H1 (cell line): ENCODE results near the gene MYBPH. TPM values are rescaled to one million over a fixed set of nuclear protein-coding genes. Genes with fewer than 3 reads are reported as not detected.

Source experiments
- CTCF ChIA-PET: fragments of 300-600 bp; sonication (Branson Sonifier 250); formaldehyde crosslinking; loops from one replicate; lab custom pipeline; 2021; ENCODE audit not compliant: partially characterized antibody; lab: Charles Lee
- POLR2A ChIA-PET: fragments of 300-600 bp; sonication (Branson Sonifier 250); formaldehyde crosslinking; loops from one replicate; lab custom pipeline; 2021; ENCODE audit warnings: inconsistent platforms; ENCODE audit not compliant: partially characterized antibody; lab: Charles Lee
- DNase-seq, 2 experiments: peaks; one replicate each; pipeline versions ENCODE4 v3.0.0 to v3.0.0-alpha.2; 2010 to 2022; ENCODE audit warnings: low spot score in 2 of 2, low read depth in 1 of 2, mixed read lengths in 1 of 2
- FAIRE-seq: peaks from 2 replicates; lab custom pipeline; 2011; peaks lifted over from hg19 to GRCh38; lab: Jason Lieb, UNC
- H2AFZ ChIP-seq: 2 replicates; pipeline ENCODE4 v1.8.1; 2012; ENCODE audit warnings: low read length, inconsistent platforms
- H2AK5ac ChIP-seq: 2 replicates; pipeline ENCODE4 v1.6.1; 2013; ENCODE audit warnings: low read depth, low read length
- H2BK120ac ChIP-seq: replicated peaks from 2 replicates; pipeline ENCODE3; 2013; ENCODE audit warnings: low read depth, low read length, inconsistent platforms
- H2BK12ac ChIP-seq: 2 replicates; pipeline ENCODE4 v1.6.1; 2013; ENCODE audit warnings: low read depth, low read length
- H2BK15ac ChIP-seq: 2 replicates; pipeline ENCODE4 v1.6.1; 2013; ENCODE audit warnings: low read length
- H2BK20ac ChIP-seq: 2 replicates; pipeline ENCODE4 v1.6.1; 2013; ENCODE audit warnings: low read length
- H2BK5ac ChIP-seq: 2 replicates; pipeline ENCODE4 v1.6.1; 2013; ENCODE audit warnings: low read depth, low read length
- H3K14ac ChIP-seq: 2 replicates; pipeline ENCODE4 v1.6.1; 2013; ENCODE audit warnings: inconsistent platforms; ENCODE audit not compliant: insufficient read length
- H3K18ac ChIP-seq: 2 replicates; pipeline ENCODE4 v1.6.1; 2013; ENCODE audit warnings: low read length; ENCODE audit errors: extremely low read depth
- H3K23ac ChIP-seq: 2 replicates; pipeline ENCODE4 v1.6.1; 2013; ENCODE audit warnings: inconsistent platforms; ENCODE audit not compliant: insufficient read length
- H3K23me2 ChIP-seq: 2 replicates; pipeline ENCODE4 v1.6.1; 2013; ENCODE audit warnings: low read depth, low read length
- H3K27ac ChIP-seq: 2 replicates; pipeline ENCODE4 v1.6.1; 2011; ENCODE audit warnings: low read depth, low read length, inconsistent platforms
- H3K27me3 ChIP-seq, 4 experiments: replicated peaks in 1 of 4; 1 replicate in 1 of 4; 2 replicates in 3 of 4; pipeline versions ENCODE4 v1.6.1 to v1.8.1; 2011 to 2013; ENCODE audit warnings: low read length in 3 of 4, mild to moderate bottlenecking in 3 of 4, inconsistent platforms in 2 of 4, mixed read lengths in 2 of 4, moderate library complexity in 1 of 4; ENCODE audit not compliant: control insufficient read depth in 3 of 4, insufficient read depth in 3 of 4; ENCODE audit errors: extremely low read depth in 1 of 4
- H3K36me3 ChIP-seq, 4 experiments: 2 replicates each; pipeline versions ENCODE4 v1.6.1 to v1.8.1; 2011 to 2013; ENCODE audit warnings: mild to moderate bottlenecking in 4 of 4, low read length in 3 of 4, moderate library complexity in 2 of 4, control low read depth in 1 of 4, inconsistent platforms in 1 of 4; ENCODE audit not compliant: insufficient read depth in 4 of 4, control insufficient read depth in 2 of 4
- H3K4ac ChIP-seq: replicated peaks from 2 replicates; pipeline ENCODE3; 2013; ENCODE audit warnings: low read length, low read depth, mixed read lengths, inconsistent platforms; ENCODE audit not compliant: insufficient read length
- H3K4me1 ChIP-seq, 4 experiments: replicated peaks in 1 of 4; 1 replicate in 1 of 4; 2 replicates in 3 of 4; pipeline versions ENCODE4 v1.6.1 to v1.8.1; 2011 to 2013; ENCODE audit warnings: low read length in 3 of 4, inconsistent platforms in 2 of 4, mixed read lengths in 1 of 4; ENCODE audit not compliant: insufficient read depth in 4 of 4, control insufficient read depth in 3 of 4
- H3K4me2 ChIP-seq, 2 experiments: 2 replicates each; pipeline versions ENCODE4 v1.6.1 to v1.8.1; 2011 to 2013; ENCODE audit warnings: low read depth in 2 of 2, low read length in 2 of 2, control low read depth in 1 of 2, inconsistent platforms in 1 of 2, mild to moderate bottlenecking in 1 of 2; ENCODE audit not compliant: insufficient read depth in 1 of 2
- H3K4me3 ChIP-seq, 4 experiments: fragments of 200-600, 300-600 bp in 1 of 4; sonication (generic), shearing (Covaris generic), sonication (Bioruptor Twin) in 1 of 4; 2 replicates each; pipeline versions ENCODE4 v1.5.1 to v1.8.1; 2011 to 2016; ENCODE audit warnings: low read length in 4 of 4, low read depth in 3 of 4, control low read depth in 2 of 4, inconsistent platforms in 2 of 4, mild to moderate bottlenecking in 2 of 4, mixed read lengths in 1 of 4, moderate library complexity in 1 of 4; ENCODE audit not compliant: insufficient read depth in 2 of 4; ENCODE audit errors: extremely low read depth in 1 of 4
- H3K56ac ChIP-seq: replicated peaks from 2 replicates; pipeline ENCODE3; 2013; ENCODE audit warnings: low read depth, mild to moderate bottlenecking, mixed read lengths, low read length, inconsistent platforms; ENCODE audit not compliant: insufficient read length
- H3K79me1 ChIP-seq: 2 replicates; pipeline ENCODE4 v1.6.1; 2013; ENCODE audit warnings: low read depth, low read length, control low read depth
- H3K79me2 ChIP-seq, 2 experiments: 2 replicates each; pipeline versions ENCODE4 v1.6.1 to v1.8.1; 2012 to 2013; ENCODE audit warnings: low read length in 2 of 2, mild to moderate bottlenecking in 2 of 2, inconsistent platforms in 1 of 2; ENCODE audit not compliant: insufficient read depth in 2 of 2, control insufficient read depth in 1 of 2
- H3K9ac ChIP-seq, 4 experiments: replicated peaks in 1 of 4; 1 replicate in 1 of 4; 2 replicates in 3 of 4; pipeline versions ENCODE4 v1.6.1 to v1.8.1; 2011 to 2013; ENCODE audit warnings: low read depth in 3 of 4, low read length in 3 of 4, control low read depth in 2 of 4, mild to moderate bottlenecking in 2 of 4, moderate library complexity in 2 of 4, inconsistent platforms in 1 of 4; ENCODE audit errors: extremely low read depth in 1 of 4
- H3K9me3 ChIP-seq, 2 experiments: 2 replicates each; pipeline versions ENCODE4 v1.6.1 to v1.8.1; 2012 to 2013; ENCODE audit warnings: mild to moderate bottlenecking in 2 of 2, moderate library complexity in 2 of 2, control low read depth in 1 of 2, inconsistent platforms in 1 of 2, low read depth in 1 of 2, low read length in 1 of 2, mixed read lengths in 1 of 2; ENCODE audit not compliant: insufficient read depth in 2 of 2
- H4K20me1 ChIP-seq, 2 experiments: replicated peaks in 1 of 2; 2 replicates each; pipeline versions ENCODE3 to v1.8.1; 2011 to 2013; ENCODE audit warnings: inconsistent platforms in 2 of 2, low read length in 2 of 2, mild to moderate bottlenecking in 1 of 2; ENCODE audit not compliant: insufficient read depth in 2 of 2, control insufficient read depth in 1 of 2
- H4K5ac ChIP-seq: 2 replicates; pipeline ENCODE4 v1.6.1; 2013; ENCODE audit warnings: low read length, low read depth, mixed read lengths, inconsistent platforms; ENCODE audit not compliant: insufficient read length
- H4K8ac ChIP-seq: 2 replicates; pipeline ENCODE4 v1.8.0; 2013; ENCODE audit warnings: mild to moderate bottlenecking, moderate library complexity, low read length, inconsistent platforms; ENCODE audit not compliant: insufficient read depth; ENCODE audit errors: extremely low read depth
- H4K91ac ChIP-seq: replicated peaks from 2 replicates; pipeline ENCODE3; 2013; ENCODE audit warnings: low read length, mixed read lengths, inconsistent platforms; ENCODE audit not compliant: insufficient read length
- ATF2 ChIP-seq: IDR thresholded peaks from 2 replicates; pipeline ENCODE4 v1.6.1; 2012; ENCODE audit warnings: low read length, inconsistent platforms
- BACH1 ChIP-seq: IDR thresholded peaks from 2 replicates; pipeline ENCODE4 v1.6.1; 2012; ENCODE audit warnings: low read length, improper control_type of control experiment
- CHD2 ChIP-seq: IDR thresholded peaks from 2 replicates; pipeline ENCODE4 v1.6.1; 2012; ENCODE audit warnings: low read length, improper control_type of control experiment
- EZH2 ChIP-seq: fragments of 200-600 bp; sonication (generic); IDR thresholded peaks from 2 replicates; pipeline ENCODE4 v1.7.1; 2012; ENCODE audit warnings: low read depth, mild to moderate bottlenecking, moderate library complexity, low read length, inconsistent platforms; ENCODE audit not compliant: severe bottlenecking
- GTF2F1 ChIP-seq: IDR thresholded peaks from 2 replicates; pipeline ENCODE4 v1.6.1; 2012; ENCODE audit warnings: low read depth, low read length, improper control_type of control experiment, borderline replicate concordance
- JUND ChIP-seq: IDR thresholded peaks from 2 replicates; pipeline ENCODE4 v1.6.1; 2011; ENCODE audit warnings: mild to moderate bottlenecking, improper control_type of control experiment, low read length
- KDM4A ChIP-seq: IDR thresholded peaks from one replicate; pipeline ENCODE4 v1.7.1; 2012; ENCODE audit warnings: low read depth, mild to moderate bottlenecking, moderate library complexity, low read length, inconsistent platforms; ENCODE audit not compliant: severe bottlenecking
- MAX ChIP-seq: IDR thresholded peaks from 2 replicates; pipeline ENCODE4 v1.6.1; 2012; ENCODE audit warnings: inconsistent platforms
- POLR2A ChIP-seq, 2 experiments: IDR thresholded peaks; 1 replicate in 1 of 2; 2 replicates in 1 of 2; pipeline ENCODE4 v1.6.1; 2011; ENCODE audit warnings: low read depth in 2 of 2, low read length in 2 of 2, mild to moderate bottlenecking in 2 of 2; ENCODE audit errors: control extremely low read depth in 1 of 2
- TBP ChIP-seq: IDR thresholded peaks from 2 replicates; pipeline ENCODE4 v1.6.1; 2011; ENCODE audit warnings: low read depth, low read length, improper control_type of control experiment
- WGBS, 2 experiments: shearing (Covaris generic) in 1 of 2; methylation state at CpG; one replicate each; pipeline versions ENCODE4 v1.1.6 to v1.1.7; 2013 to 2015; ENCODE audit warnings: low lambda C conversion rate in 2 of 2, mixed read lengths in 2 of 2, inconsistent platforms in 1 of 2, low coverage in 1 of 2, missing lambda C conversion rate in 1 of 2; ENCODE audit not compliant: insufficient replicate concordance in 2 of 2, insufficient coverage in 1 of 2, insufficient read length in 1 of 2; ENCODE audit errors: extremely low coverage in 1 of 2, missing lambda C conversion rate in 1 of 2; 5-methylcytosine and 5-hydroxymethylcytosine counted together
- polyA plus RNA-seq, 7 experiments: library from polyadenylated mRNA; depleted of rRNA in 3 of 7; stranded (reverse) in 5 of 7; unstranded in 2 of 7; fragments of >200 nt in 5 of 7; fragments of 200-250 nt in 2 of 7; gene quantifications; 1 replicate in 5 of 7; 2 replicates in 1 of 7; 4 replicates in 1 of 7; pipeline versions ENCODE4 v1.2.1 to v1.2.3, GENCODE V29; 2011 to 2013; ENCODE audit warnings: missing spikeins in 2 of 7, mixed read lengths in 2 of 7
- total RNA-seq: library from RNA; stranded (reverse); fragmentation: NEBNext Ultra II Directional; extraction: Animal tissue kit (Norgen Biotek cat#: 25700); gene quantifications from 2 replicates; pipeline ENCODE4 v1.2.1, GENCODE V29; 2021

MYBPH gene
- total and polyA plus RNA-seq, 2 of the 8 experiments (the other 6 are each of a cell fraction or from before 2014, with no cell fraction given) = not detected

- ChIA-PET POLR2A (interaction anchor here (0.6 to 1.6 kb wide), 5 partner anchors 8 to 270 kb away, joined by 3 to 8 read pairs (median 4); no protein-coding TSS in a partner anchor), CTCF (interaction anchor here (0.6 to 49.1 kb wide), 30 partner anchors 9 to 348 kb away, joined by 3 to 1071 read pairs (median 4); partner anchors contain the start of genes CHI3L1, MYBPH, MYOG and PPFIA4)
- H3K36me3 ChIP-seq = no peaks in the 10 kb centered on the region
- H3K4me2 ChIP-seq = peak within 1 kb of the TSS; percentile 62 to 83
- WGBS, 2 experiments = 5% methylated on average over 35 of the region's 51 CpGs; no CpG with 5 or more reads in 1 of the 2 experiments
- peak within 1 kb of the TSS; percentile 90 for H4K8ac ChIP-seq
- H4K20me1 ChIP-seq = no peaks in the 10 kb centered on the region
- H3K4ac ChIP-seq = no peak within 1 kb of the TSS
- H3K18ac ChIP-seq = no peak within 1 kb of the TSS; the same call in 1 of the 2 replicates
- H3K56ac ChIP-seq = no peak within 1 kb of the TSS
- FAIRE-seq (no peak), DNase-seq (peak in 1 of 2 experiments; percentile 82)
- peak within 1 kb of the TSS; percentile 87; the same call in 1 of the 2 replicates for H2AFZ ChIP-seq
- H2AK5ac ChIP-seq = no peak within 1 kb of the TSS
- H3K27ac ChIP-seq = no peak within 1 kb of the TSS
- no peaks in the 10 kb centered on the region for H3K9me3 ChIP-seq
- H2BK5ac ChIP-seq = no peak within 1 kb of the TSS
- H3K79me1 ChIP-seq = no peaks in the 10 kb centered on the region
- H3K9ac ChIP-seq = no peak within 1 kb of the TSS; a peak in 1 of 7 replicates
- no peak within 1 kb of the TSS for H3K23ac ChIP-seq
- peak within 1 kb of the TSS; percentile 48; the same call in 1 of the 2 replicates for H2BK20ac ChIP-seq
- H3K23me2 ChIP-seq = peaks cover 2% of the 10 kb centered on the region; the same call in 1 of the 2 replicates
- peak within 1 kb of the TSS; percentile 71; the same call in 1 of the 2 replicates for H2BK12ac ChIP-seq
- H2BK120ac ChIP-seq = no peak within 1 kb of the TSS
- peaks cover 5 to 32% (median 18%) of the 10 kb centered on the region in 4 experiments for H3K27me3 ChIP-seq
- peak within 1 kb of the TSS; percentile 69 for H4K91ac ChIP-seq
- H2BK15ac ChIP-seq = peak within 1 kb of the TSS; percentile 90
- no peak within 1 kb of the TSS for H3K14ac ChIP-seq
- H3K4me1 ChIP-seq = peaks cover 3 to 22% (median 13%) of the 10 kb centered on the region in 4 experiments
- no peaks in the 10 kb centered on the region for H3K79me2 ChIP-seq
- H3K4me3 ChIP-seq = peak within 1 kb of the TSS; percentile 16 to 64 (median 56)
- H4K5ac ChIP-seq = no peak within 1 kb of the TSS
- TF ChIP-seq KDM4A = peak; percentile 86
- TF ChIP-seq TBP = peak; percentile 52; the same call in 1 of the 2 replicates
- no peak for TF ChIP-seq JUND
- no peak for TF ChIP-seq GTF2F1
- TF ChIP-seq CHD2 = no peak
- TF ChIP-seq ATF2 = no peak
- TF ChIP-seq POLR2A (IDR thresholded peaks at IDR 0.05; ENCODE audit: control extremely low read depth in 1 of 2, low read depth in 2 of 2, low read length in 2 of 2) = 0 out of 3 replicates have a peak, but pooled peaks of 1 of the 2 experiments have one; percentile 31
- TF ChIP-seq BACH1 = no peak
- peak; percentile 51 for TF ChIP-seq EZH2
- TF ChIP-seq MAX = peak; percentile 86
These were observed 47.8 kb downstream of the MYBPH start, which contains the start of gene ADORA1 for GRCh38 chr1:203127666-203128430. TSS of gene ADORA1 (plus strand) at chr1:203127726. CDS start at chr1:203128842, 1,116 bp downstream.
